ENCODE data around the gene KNDC1.

KNDC1 gene

GRCh38 chr10:133249094-133249780 lies 89.2 kb downstream of the KNDC1 start:
- H3K4me3 ChIP-seq (replicated peaks; ENCODE audit: low read depth, low read length): no peak overlapping the region
- no peak for TF ChIP-seq CTCF (IDR thresholded peaks at IDR 0.05; ENCODE audit: low read length, missing control alignments)
- DNase-seq (ENCODE audit: low read depth): no peak

GRCh38 chr10:133249975-133250754 lies 90.1 kb downstream of the KNDC1 start:
- no peak for DNase-seq (ENCODE audit: low read depth)
- H3K4me3 ChIP-seq (replicated peaks; ENCODE audit: low read depth, low read length): no peak overlapping the region
- TF ChIP-seq CTCF (IDR thresholded peaks at IDR 0.05; ENCODE audit: low read length, missing control alignments): no peak

GRCh38 chr10:133251388-133252222 lies 91.6 kb downstream of the KNDC1 start:
- no peak for TF ChIP-seq CTCF (IDR thresholded peaks at IDR 0.05; ENCODE audit: low read length, missing control alignments)
- no peak for DNase-seq (ENCODE audit: low read depth)
- no peak overlapping the region for H3K4me3 ChIP-seq (replicated peaks; ENCODE audit: low read depth, low read length)

GRCh38 chr10:133252223-133252552 lies 92.2 kb downstream of the KNDC1 start:
- TF ChIP-seq CTCF (IDR thresholded peaks at IDR 0.05; ENCODE audit: low read length, missing control alignments): no peak
- no peak for DNase-seq (ENCODE audit: low read depth)
- no peak overlapping the region for H3K4me3 ChIP-seq (replicated peaks; ENCODE audit: low read depth, low read length)

- no peak for TF ChIP-seq CTCF (IDR thresholded peaks at IDR 0.05; ENCODE audit: low read length, missing control alignments)
- no peak overlapping the region for H3K4me3 ChIP-seq (replicated peaks; ENCODE audit: low read depth, low read length)
- DNase-seq (ENCODE audit: low read depth): no peak
These were observed 93.4 kb downstream of the KNDC1 start for GRCh38 chr10:133253361-133253955.

GRCh38 chr10:133254421-133255120 lies 94.6 kb downstream of the KNDC1 start:
- DNase-seq (ENCODE audit: low read depth): no peak
- no peak for TF ChIP-seq CTCF (IDR thresholded peaks at IDR 0.05; ENCODE audit: low read length, missing control alignments)
- no peak overlapping the region for H3K4me3 ChIP-seq (replicated peaks; ENCODE audit: low read depth, low read length)

All from fibroblast of pulmonary artery (primary cell).